Stomach (tissue), 4 donors: Measurements from ENCODE around the gene TENT5C.

Experiments
- POLR2A ChIP-seq, 4 donors: fragments of 450-650 bp; IDR thresholded peaks; one replicate each; pipeline ENCODE4 v1.6.1; 2016; ENCODE audit warnings: antibody characterized with exemption in 4 of 4, control low read depth in 2 of 4, mild to moderate bottlenecking in 1 of 4, moderate library complexity in 1 of 4
- TF ChIP-seq, protein P1 (sequence below), 7 experiments: fragments of 450-650 bp in 4 of 7; fragments of 200-600 bp in 3 of 7; sonication (generic) in 3 of 7; IDR thresholded peaks; one replicate each; pipeline ENCODE4 v1.5.1; 2016 to 2019; ENCODE audit warnings: antibody characterized with exemption in 7 of 7, control low read depth in 2 of 7, mild to moderate bottlenecking in 1 of 7

DNA sequence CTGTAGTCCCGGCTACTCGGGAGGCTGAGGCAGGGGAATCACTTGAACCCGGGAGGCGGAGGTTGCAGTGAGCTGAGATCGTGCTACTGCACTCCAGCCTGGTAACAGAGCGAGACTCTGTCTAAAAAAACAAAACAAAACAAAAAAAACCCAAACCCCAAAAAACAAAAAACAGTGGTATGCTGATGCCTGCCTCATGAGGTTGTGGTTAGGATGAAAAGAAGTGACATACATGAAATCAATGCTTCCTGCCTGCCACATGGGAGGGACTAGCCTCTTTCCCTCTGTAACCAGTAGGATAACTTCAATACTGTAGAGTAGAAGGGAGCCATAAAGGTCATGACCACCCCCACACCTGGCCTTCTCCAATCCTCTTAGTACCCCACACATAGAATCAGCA, 55.2 kb downstream of the TENT5C start:
- TF ChIP-seq, protein P1, sequence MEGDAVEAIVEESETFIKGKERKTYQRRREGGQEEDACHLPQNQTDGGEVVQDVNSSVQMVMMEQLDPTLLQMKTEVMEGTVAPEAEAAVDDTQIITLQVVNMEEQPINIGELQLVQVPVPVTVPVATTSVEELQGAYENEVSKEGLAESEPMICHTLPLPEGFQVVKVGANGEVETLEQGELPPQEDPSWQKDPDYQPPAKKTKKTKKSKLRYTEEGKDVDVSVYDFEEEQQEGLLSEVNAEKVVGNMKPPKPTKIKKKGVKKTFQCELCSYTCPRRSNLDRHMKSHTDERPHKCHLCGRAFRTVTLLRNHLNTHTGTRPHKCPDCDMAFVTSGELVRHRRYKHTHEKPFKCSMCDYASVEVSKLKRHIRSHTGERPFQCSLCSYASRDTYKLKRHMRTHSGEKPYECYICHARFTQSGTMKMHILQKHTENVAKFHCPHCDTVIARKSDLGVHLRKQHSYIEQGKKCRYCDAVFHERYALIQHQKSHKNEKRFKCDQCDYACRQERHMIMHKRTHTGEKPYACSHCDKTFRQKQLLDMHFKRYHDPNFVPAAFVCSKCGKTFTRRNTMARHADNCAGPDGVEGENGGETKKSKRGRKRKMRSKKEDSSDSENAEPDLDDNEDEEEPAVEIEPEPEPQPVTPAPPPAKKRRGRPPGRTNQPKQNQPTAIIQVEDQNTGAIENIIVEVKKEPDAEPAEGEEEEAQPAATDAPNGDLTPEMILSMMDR (IDR thresholded peaks at IDR 0.05): no peak
- no peak for TF ChIP-seq POLR2A (IDR thresholded peaks at IDR 0.05)
